Measurements from ENCODE around the gene LRRC8D. TPM values are rescaled to one million over a fixed set of nuclear protein-coding genes. Genes with fewer than 3 reads are reported as not detected.

LRRC8D gene
- total RNA-seq, 4 donors from 2014 or later: 28.9 to 113 (median 58.8) TPM

DNA sequence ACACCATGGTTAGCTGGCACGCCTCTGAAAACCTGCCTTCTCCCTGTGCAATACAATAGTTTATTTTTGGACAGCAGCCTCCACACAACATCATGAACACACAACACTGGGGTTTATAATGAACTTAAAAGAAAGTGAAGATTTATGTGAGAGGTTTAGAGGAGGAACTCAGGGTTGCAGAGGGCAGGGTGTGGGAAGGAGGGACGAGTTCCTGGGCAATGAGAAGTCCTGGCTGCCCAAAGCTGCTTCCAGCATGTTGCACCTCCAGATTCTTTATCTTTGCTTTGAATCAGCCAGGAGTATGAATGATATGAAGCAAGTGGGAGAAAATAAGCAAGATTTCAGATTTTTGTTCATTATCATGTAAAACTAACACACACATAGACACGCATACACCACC lies 11.3 kb upstream of the LRRC8D start:
- no peak for DNase-seq
- Histone ChIP-seq H3K4me3 (no peak overlapping the region), H3K27ac (no peak overlapping the region), H3K4me1 (no peaks in the 10 kb centered on the region), H3K9me3 (no peaks in the 10 kb centered on the region), H3K36me3 (no peaks in the 10 kb centered on the region), H3K27me3 (no peaks in the 10 kb centered on the region)
- TF ChIP-seq POLR2A (IDR thresholded peaks at IDR 0.05) (no peak), CTCF (IDR thresholded peaks at IDR 0.05) (no peak)

DNA sequence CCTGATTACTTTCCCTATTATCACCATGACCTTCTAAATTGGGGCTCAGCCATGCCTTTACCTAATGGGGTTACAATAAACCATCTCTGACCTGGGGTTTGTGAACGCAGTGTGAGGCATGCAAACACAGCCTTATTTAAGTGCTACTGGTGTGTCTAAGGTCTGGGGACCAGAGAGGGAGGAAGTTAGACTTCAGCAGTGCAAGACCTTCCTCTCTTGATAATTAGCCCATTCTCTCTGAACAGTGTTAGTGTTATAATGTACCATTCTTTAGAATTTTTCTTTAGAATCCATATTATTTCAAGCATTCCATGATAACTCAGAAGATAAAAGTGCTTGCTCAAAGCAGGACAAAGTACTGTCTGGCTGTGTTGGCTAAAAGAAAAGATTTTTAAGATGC lies 10.5 kb upstream of the LRRC8D start:
- no peaks in the 10 kb centered on the region for H3K4me1 ChIP-seq
- H3K9me3 ChIP-seq: no peaks in the 10 kb centered on the region
- no peak for DNase-seq
- no peaks in the 10 kb centered on the region for H3K36me3 ChIP-seq
- TF ChIP-seq CTCF (IDR thresholded peaks at IDR 0.05) (no peak), POLR2A (IDR thresholded peaks at IDR 0.05) (no peak)
- no peak overlapping the region for H3K4me3 ChIP-seq
- no peak overlapping the region for H3K27ac ChIP-seq
- H3K27me3 ChIP-seq: no peaks in the 10 kb centered on the region

DNA sequence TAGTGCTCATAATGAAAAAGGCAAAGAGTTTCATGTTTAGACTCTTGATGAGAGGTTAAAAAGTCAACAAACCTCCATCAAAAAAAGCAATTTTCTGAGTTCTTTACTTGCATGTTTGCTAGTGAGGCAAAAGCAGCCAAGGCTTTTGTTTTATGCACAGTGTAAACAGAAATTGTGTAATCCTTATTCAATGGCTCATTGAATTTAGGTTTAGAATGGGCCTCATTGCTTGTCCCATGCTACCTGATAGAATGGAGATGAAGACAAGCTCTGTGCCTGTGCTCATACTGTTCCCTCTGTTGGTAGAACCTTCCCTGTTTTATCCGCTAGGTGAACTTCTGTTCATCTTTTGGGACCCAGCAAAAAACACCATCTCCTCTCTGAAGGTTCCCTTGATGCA lies 10.0 kb upstream of the LRRC8D start:
- no peak overlapping the region for H3K4me3 ChIP-seq
- no peaks in the 10 kb centered on the region for H3K9me3 ChIP-seq
- DNase-seq: no peak
- no peaks in the 10 kb centered on the region for H3K36me3 ChIP-seq
- H3K27ac ChIP-seq: no peak overlapping the region
- no peaks in the 10 kb centered on the region for H3K4me1 ChIP-seq
- TF ChIP-seq POLR2A (IDR thresholded peaks at IDR 0.05): no peak
- TF ChIP-seq CTCF (IDR thresholded peaks at IDR 0.05): no peak
- H3K27me3 ChIP-seq: no peaks in the 10 kb centered on the region

DNA sequence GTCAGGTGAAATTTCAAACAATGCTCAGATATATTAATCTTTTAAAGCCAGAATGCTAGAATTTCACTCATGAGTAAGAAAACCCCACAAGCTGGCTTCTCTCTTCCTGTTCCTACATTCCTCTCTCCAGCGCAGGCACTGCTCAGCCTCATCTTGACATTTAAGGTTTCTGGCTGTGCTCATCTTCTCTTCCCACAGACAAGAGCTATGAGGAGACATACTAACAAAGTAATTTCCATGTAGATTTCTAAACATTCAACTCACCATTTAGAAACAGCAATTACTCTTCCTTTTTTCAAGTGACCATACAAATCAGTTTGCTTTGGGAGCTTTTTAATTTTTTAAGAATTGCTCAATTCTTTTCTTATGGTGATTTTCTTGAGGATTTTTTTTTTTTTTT lies 7.8 kb upstream of the LRRC8D start:
- DNase-seq: no peak
- Histone ChIP-seq H3K4me1 (no peaks in the 10 kb centered on the region), H3K27ac (no peak overlapping the region), H3K9me3 (no peaks in the 10 kb centered on the region), H3K4me3 (no peak overlapping the region), H3K36me3 (no peaks in the 10 kb centered on the region), H3K27me3 (no peaks in the 10 kb centered on the region)
- TF ChIP-seq POLR2A (IDR thresholded peaks at IDR 0.05) (no peak), CTCF (IDR thresholded peaks at IDR 0.05) (no peak)

GRCh38 chr1:89815040-89815439 lies 5.8 kb upstream of the LRRC8D start:
- DNase-seq: no peak
- no peaks in the 10 kb centered on the region for H3K36me3 ChIP-seq
- no peaks in the 10 kb centered on the region for H3K9me3 ChIP-seq
- no peaks in the 10 kb centered on the region for H3K4me1 ChIP-seq
- no peak overlapping the region for H3K4me3 ChIP-seq
- TF ChIP-seq CTCF (IDR thresholded peaks at IDR 0.05) (no peak), POLR2A (IDR thresholded peaks at IDR 0.05) (no peak)
- no peaks in the 10 kb centered on the region for H3K27me3 ChIP-seq
- H3K27ac ChIP-seq: no peak overlapping the region

DNA sequence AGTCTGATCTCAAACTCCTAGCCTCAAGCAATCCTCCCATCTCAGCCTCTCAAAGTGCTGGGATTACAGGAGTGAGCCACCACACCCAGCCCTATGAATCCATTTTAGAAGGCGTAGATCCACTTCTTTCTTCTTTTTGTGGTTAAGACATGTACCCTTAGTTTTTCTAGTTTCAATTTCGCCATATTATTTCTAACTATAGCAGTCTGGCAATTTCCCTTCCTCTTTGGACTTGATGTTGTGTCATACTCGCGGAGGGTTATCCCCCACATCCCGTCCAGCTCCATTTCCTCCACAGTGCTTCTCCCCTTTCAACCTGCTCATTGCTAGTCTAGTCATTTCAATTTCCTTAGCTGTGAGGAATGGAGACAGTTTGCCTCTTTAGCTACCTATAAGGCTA lies 5.2 kb upstream of the LRRC8D start:
- no peak for DNase-seq
- Histone ChIP-seq H3K27me3 (no peaks in the 10 kb centered on the region), H3K9me3 (no peaks in the 10 kb centered on the region), H3K4me3 (no peak overlapping the region), H3K36me3 (no peaks in the 10 kb centered on the region), H3K4me1 (no peaks in the 10 kb centered on the region), H3K27ac (no peak overlapping the region)
- no peak for TF ChIP-seq POLR2A (IDR thresholded peaks at IDR 0.05)
- TF ChIP-seq CTCF (IDR thresholded peaks at IDR 0.05): no peak
